NCI-H1417 treated with DMSO at 0.1 percent for 48 hours (cell line): Measurements from ENCODE around the gene ARVCF.

Source experiments
- DNase-seq: peaks from one replicate; lab custom pipeline; 2025; lab: John Stamatoyannopoulos, UW

The ARVCF gene

GRCh38 chr22:20031732-20032406, 15.2 kb upstream of the ARVCF start:
- no peak for DNase-seq

GRCh38 chr22:20029550-20030225, 13.1 kb upstream of the ARVCF start:
- no peak for DNase-seq

GRCh38 chr22:20028855-20029549, 12.4 kb upstream of the ARVCF start:
- DNase-seq = no peak

GRCh38 chr22:20027966-20028854, 11.6 kb upstream of the ARVCF start:
- DNase-seq = no peak

GRCh38 chr22:20026996-20027601, 10.5 kb upstream of the ARVCF start:
- DNase-seq = no peak

- no peak for DNase-seq
Measured at GRCh38 chr22:20026204-20026908, 9.7 kb upstream of the ARVCF start.

GRCh38 chr22:20025401-20026203, 9.0 kb upstream of the ARVCF start:
- no peak for DNase-seq

- no peak for DNase-seq
Measured at GRCh38 chr22:20024650-20025397, 8.2 kb upstream of the ARVCF start.

GRCh38 chr22:20024225-20024624, 7.6 kb upstream of the ARVCF start:
- no peak for DNase-seq

GRCh38 chr22:20022978-20023613, 6.5 kb upstream of the ARVCF start:
- no peak for DNase-seq

- DNase-seq = no peak
Measured at GRCh38 chr22:20022231-20022977, 5.8 kb upstream of the ARVCF start.

GRCh38 chr22:20021196-20022181, 4.9 kb upstream of the ARVCF start:
- DNase-seq = no peak

- no peak for DNase-seq
Measured at GRCh38 chr22:20020533-20021195, 4.0 kb upstream of the ARVCF start, which contains the start of gene TANGO2. TANGO2 (plus strand) TSS chr22:20021110; CDS start chr22:20036799, 15,689 bp downstream.

GRCh38 chr22:20019661-20020532, 3.3 kb upstream of the ARVCF start:
- DNase-seq = no peak

- DNase-seq = no peak
Measured at GRCh38 chr22:20018001-20018400, 1.4 kb upstream of the ARVCF start.

- DNase-seq = no peak
Measured at GRCh38 chr22:20017622-20017958, 967 bp upstream of the ARVCF start.
